ENCODE data around the gene CES3.
"Not testable (repeated sequence)": the region's sequence is repeated elsewhere in the genome, so short reads cannot be mapped to it uniquely, and the experiment has no call there.

CES3 gene

DNA sequence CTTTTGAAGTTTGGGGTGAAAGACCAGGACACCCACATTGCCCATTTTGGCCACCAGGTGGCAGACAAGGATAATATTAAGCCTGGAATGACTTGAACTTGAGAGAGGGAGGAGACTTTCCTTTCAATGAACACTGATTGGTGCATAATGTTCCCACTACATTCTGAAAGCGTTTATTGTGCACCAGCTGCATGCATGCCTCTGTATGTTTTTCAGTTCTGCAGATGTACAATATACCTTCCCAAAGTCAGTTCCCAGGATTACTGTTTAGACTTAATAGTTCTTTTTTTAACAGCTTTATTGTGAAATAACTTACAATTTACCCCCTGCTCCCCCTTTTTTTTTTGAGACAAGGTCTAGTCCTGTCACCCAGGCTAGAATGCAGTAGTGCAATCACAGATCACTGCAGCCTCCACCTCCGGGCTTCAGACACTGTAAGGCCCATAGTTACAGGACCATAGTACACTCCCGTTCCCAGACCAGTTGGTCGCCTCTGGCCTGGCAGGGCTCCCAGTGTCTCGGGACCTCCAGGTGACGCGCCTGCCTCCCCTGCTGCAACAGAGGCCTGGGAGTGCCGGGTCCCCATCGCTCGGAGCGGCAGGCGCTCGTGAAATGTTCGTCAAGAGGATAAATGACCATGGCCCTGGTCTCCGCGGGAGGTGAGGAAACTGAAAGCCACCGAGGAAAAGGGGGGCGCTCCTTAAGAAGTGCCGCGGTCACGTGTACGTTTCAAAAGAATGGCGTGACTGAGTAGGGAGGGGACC is 13.6 kb upstream of the CES3 start:
- peak; percentile 62 for DNase-seq

GRCh38 chr16:66948134-66948836 is 12.8 kb upstream of the CES3 start:
- no peak for DNase-seq

DNA sequence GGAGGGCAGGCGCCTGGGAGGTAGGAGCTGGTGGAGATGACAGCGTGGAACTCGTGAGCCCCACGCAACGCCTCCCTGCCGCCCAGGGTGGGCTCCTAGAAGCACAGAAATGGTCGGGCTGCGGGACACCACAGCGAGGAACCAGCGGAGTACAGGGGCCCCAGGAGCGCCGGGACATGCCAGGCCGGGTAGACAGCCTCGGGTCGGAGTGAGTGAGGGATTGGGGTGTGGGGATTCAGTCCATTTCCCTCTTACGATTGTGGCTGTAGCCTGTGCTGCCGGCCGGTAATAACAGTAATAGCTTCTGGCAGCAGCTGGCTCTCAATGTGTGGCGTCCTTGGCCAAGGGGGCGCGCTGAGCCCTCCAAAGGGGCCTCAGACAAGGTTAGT is 12.2 kb upstream of the CES3 start:
- DNase-seq = no peak

- DNase-seq = no peak
Measured at GRCh38 chr16:66949472-66949871, 11.6 kb upstream of the CES3 start.

DNA sequence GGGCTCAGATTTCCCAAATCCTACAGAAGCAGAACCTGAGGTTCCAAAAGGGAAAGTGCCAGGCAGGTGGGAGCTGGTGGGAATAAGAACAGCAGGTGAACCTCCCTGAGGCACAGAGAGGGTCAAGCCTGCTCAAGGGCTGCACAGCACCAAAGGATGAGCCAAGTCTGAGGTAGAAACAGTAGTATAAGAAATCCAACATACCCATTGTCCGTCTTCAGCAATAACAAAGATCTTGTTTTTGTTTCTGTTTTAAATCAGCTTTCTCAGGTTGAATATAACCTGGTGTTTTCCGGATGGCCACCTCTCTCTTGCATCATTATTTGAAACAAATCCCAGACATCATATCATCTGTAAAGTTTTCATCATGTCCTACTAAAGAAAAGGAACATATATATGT is 10.6 kb upstream of the CES3 start:
- DNase-seq = no peak

DNA sequence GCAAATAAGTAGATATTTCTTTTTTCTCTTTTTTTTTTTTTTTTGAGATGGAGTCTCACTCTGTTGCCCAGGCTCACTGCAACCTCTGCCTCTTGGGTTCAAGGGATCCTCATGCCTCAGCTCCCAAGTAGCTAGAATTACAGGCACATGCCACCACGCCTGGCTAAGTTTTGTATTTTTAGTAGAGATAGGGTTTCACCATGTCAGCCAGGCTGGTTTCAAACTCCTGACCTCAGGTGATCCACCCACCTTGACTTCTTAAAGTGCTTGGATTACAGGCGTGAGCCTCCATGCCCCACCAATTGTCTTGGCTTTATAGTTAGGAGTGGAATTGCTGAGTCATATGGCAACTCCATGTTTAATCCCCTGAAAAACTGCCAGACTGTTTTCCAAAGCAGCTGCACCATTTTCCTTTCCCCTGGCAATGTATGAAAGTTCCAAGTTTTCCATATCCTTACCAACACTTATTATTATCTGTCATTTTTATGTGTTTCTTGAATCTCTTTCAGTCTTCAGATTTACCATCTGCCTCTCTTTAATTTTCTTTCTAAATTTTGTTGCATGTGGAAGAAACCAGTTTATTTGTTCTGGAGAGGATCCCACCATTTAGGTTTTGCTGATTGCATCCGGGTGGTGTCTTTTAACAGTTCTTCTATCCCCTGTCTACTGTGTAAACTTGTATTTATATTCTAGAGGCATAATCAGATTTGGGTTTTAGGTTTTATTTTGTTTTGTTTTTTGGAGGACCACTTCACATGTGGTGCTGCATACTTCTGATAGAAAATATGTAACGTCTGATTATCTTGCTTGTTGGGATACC is 9.9 kb upstream of the CES3 start:
- DNase-seq = no peak

- no peak for DNase-seq
Measured at GRCh38 chr16:66952430-66953110, 8.5 kb upstream of the CES3 start.

GRCh38 chr16:66953462-66954096 is 7.5 kb upstream of the CES3 start:
- no peak for DNase-seq

DNA sequence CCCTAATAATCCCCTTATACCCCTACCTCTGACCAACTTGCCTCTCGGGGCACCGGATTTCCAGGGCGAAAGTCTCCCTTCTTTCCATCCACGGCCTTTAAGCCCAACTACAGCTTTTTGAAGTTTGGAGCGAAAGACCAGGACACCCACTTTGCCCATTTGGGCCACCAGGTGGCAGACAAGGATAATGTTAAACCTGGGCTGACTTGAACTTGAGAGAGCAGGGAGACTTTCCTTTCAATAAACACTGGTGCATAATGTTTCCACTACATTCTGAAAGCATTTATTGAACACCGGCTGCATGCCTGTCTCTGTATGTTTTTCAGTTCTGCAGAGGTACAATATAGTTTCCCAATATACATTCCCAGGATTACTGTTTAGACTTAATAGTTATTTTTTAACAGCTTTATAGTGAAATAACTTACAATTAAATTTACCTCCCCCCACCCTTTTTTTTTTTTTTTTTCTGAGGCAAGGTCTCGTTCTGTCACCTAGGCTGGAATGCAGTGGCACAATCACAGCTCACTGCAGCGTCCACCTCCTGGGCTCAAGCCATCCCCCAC is 6.9 kb upstream of the CES3 start:
- peak; percentile 48 for DNase-seq

- not testable (repeated sequence) for DNase-seq
Measured at GRCh38 chr16:66955363-66956153, 5.5 kb upstream of the CES3 start.

DNA sequence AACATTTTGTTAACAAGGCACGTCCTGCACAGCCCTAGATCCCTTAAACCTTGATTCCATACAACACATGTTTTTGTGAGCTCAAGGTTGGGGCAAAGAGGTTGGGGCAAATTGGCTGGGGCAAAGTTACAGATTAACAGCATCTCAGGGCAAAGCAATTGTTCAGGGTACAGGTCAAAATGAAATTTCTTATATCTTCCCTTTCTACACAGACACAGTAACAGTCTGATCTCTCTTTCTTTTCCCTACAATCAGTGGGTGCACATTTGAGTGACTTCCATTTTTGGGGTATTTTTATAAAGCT is 5.0 kb upstream of the CES3 start:
- not testable (repeated sequence) for DNase-seq

- DNase-seq = no peak
Measured at GRCh38 chr16:66958857-66959703, 2.0 kb upstream of the CES3 start.

GRCh38 chr16:66959704-66960161 is 1.3 kb upstream of the CES3 start:
- DNase-seq = no peak

- DNase-seq = no peak
Measured at GRCh38 chr16:66960270-66960669, 796 bp upstream of the CES3 start.

GRCh38 chr16:66961914-66962313 is 848 bp downstream of the CES3 start:
- DNase-seq = peak; percentile 38

DNA sequence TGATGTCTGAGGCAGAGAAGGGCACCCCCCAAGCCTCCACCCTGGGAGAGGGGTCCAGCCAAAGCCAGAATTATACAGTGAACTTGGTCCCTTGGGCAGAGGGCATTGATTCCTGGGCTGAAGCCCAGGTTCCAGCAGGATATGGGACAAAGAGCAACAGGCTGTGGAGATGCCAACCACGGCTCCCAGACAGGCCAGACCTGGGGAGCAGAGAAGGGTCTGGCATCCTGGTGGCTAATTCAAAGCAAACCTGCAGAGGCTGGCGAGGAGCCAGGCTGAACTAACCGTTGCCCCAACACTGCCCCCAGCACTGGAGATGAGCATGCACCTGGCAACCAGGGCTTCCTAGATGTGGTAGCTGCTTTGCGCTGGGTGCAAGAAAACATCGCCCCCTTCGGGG is 3.0 kb downstream of the CES3 start:
- DNase-seq = no peak

- DNase-seq = peak; percentile 27
Measured at GRCh38 chr16:66968847-66969246, 7.8 kb downstream of the CES3 start.

GRCh38 chr16:66970775-66971720 is 10.0 kb downstream of the CES3 start:
- peak; percentile 93 for DNase-seq

DNA sequence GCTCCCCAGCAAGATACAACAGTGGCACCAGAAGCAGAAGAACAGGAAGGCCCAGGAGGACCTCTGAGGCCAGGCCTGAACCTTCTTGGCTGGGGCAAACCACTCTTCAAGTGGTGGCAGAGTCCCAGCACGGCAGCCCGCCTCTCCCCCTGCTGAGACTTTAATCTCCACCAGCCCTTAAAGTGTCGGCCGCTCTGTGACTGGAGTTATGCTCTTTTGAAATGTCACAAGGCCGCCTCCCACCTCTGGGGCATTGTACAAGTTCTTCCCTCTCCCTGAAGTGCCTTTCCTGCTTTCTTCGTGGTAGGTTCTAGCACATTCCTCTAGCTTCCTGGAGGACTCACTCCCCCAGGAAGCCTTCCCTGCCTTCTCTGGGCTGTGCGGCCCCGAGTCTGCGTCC is 11.9 kb downstream of the CES3 start:
- no peak for DNase-seq
